A549 (cell line): Measurements from ENCODE around the gene LRRC3.

Experiments used
- BHLHE40 ChIP-seq: IDR thresholded peaks from 2 replicates; pipeline ENCODE4 v1.6.1; 2012; ENCODE audit warnings: low read depth, low read length, inconsistent platforms
- CTCF ChIP-seq: fragments of >200 bp; sonication (Bioruptor Twin); formaldehyde crosslinking; IDR thresholded peaks from 3 replicates; pipeline ENCODE4 v1.5.1; 2016
- HOXB13 ChIP-seq: fragments of 250-450 bp; sonication (Bioruptor Pico); IDR thresholded peaks from 2 replicates; pipeline ENCODE4 v1.5.0; 2020; ENCODE audit warnings: low read depth, mild to moderate bottlenecking, moderate library complexity
- MAZ ChIP-seq: fragments of 150-350 bp; IDR thresholded peaks from 2 replicates; pipeline ENCODE4 v1.6.1; 2014; ENCODE audit warnings: antibody characterized with exemption, low read depth, low read length, borderline replicate concordance
- POLR2A ChIP-seq: IDR thresholded peaks from 2 replicates; pipeline ENCODE4 v1.6.1; 2012; ENCODE audit warnings: mild to moderate bottlenecking, low read length
- TP53 ChIP-seq: fragments of 250-450 bp; sonication (Bioruptor Pico); IDR thresholded peaks from 2 replicates; pipeline ENCODE4 v1.5.0; 2021; ENCODE audit warnings: mild to moderate bottlenecking, moderate library complexity
- ZC3H11A ChIP-seq: fragments of 450-650 bp; IDR thresholded peaks from 2 replicates; pipeline ENCODE4 v1.6.1; 2014; ENCODE audit warnings: antibody characterized with exemption, mild to moderate bottlenecking

DNA sequence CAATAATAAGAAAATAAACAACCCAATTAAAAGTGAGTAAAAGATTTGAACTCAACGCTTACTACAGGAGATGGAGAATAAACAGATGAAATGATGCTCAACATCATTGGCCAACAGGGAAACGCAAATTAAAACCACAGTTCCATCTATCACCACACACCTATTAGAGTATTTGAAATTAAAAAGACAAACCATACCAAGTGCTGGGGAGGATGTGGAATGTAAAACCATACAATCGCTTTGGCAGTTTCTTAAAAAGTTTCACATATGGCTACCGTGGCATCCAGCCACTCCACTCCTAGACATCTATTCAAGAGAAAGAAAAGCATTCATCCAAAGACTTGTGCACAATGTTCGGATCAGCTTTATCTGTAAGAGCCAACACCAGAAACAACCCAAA lies 1.3 kb upstream of the LRRC3 start:
- TF ChIP-seq MAZ, result no peak
- TF ChIP-seq BHLHE40, result no peak
- no peak for TF ChIP-seq CTCF
- TF ChIP-seq TP53 (CRISPR knock-in tag), result no peak
- TF ChIP-seq ZC3H11A, result no peak
- no peak for TF ChIP-seq POLR2A
- no peak for TF ChIP-seq HOXB13 (CRISPR knock-in tag)
